Adrenal gland (tissue), 12 donors: ENCODE measurements around the gene ZBTB7B. TPM values are rescaled to one million over a fixed set of nuclear protein-coding genes. Genes with fewer than 3 reads are reported as not detected.
A peak's percentile ranks its signal among the peaks of the same experiment; 100 is the strongest.

Source experiments
- DNase-seq, 7 donors: peaks; one replicate each; pipeline ENCODE4 v3.0.0-alpha.2; 2019 to 2020
- H3K27ac ChIP-seq, 5 donors: fragments of 200-600 bp; sonication (generic) in 4 of 5; 1 replicate in 3 of 5; 2 replicates in 2 of 5; pipeline versions ENCODE4 v1.5.1 to v1.8.0; 2016 to 2020; ENCODE audit warnings: mild to moderate bottlenecking in 1 of 5
- H3K27me3 ChIP-seq: fragments of 200-600 bp; 2 replicates; pipeline ENCODE4 v1.8.0; 2021
- H3K36me3 ChIP-seq, 2 donors: fragments of 200-600 bp; replicated peaks in 1 of 2; 1 replicate in 1 of 2; 2 replicates in 1 of 2; pipeline versions ENCODE4 v1.5.1 to v1.8.0; 2018 to 2022
- H3K4me1 ChIP-seq, 2 donors: fragments of 200-600 bp; replicated peaks in 1 of 2; 1 replicate in 1 of 2; 2 replicates in 1 of 2; pipeline versions ENCODE4 v1.5.1 to v1.8.0; 2018 to 2021
- H3K4me3 ChIP-seq, 4 donors: fragments of 200-600 bp; sonication (generic) in 3 of 4; one replicate each; pipeline ENCODE4 v1.5.1; 2016 to 2018
- H3K9me3 ChIP-seq, 3 donors: fragments of 200-600 bp; sonication (generic) in 1 of 3; replicated peaks in 1 of 3; 1 replicate in 2 of 3; 2 replicates in 1 of 3; pipeline versions ENCODE4 v1.5.1 to v1.8.0; 2016 to 2021
- CTCF ChIP-seq, 6 experiments: fragments of 450-650 bp in 4 of 6; fragments of 200-600 bp in 2 of 6; sonication (generic) in 1 of 6; IDR thresholded peaks; 1 replicate in 5 of 6; 2 replicates in 1 of 6; pipeline versions ENCODE4 v1.5.1 to v1.8.0; 2016 to 2021; ENCODE audit warnings: antibody characterized with exemption in 6 of 6, mild to moderate bottlenecking in 2 of 6, moderate library complexity in 1 of 6
- POLR2A ChIP-seq, 2 donors: fragments of 450-650 bp; IDR thresholded peaks; one replicate each; pipeline ENCODE4 v1.6.1; 2017; ENCODE audit warnings: antibody characterized with exemption in 2 of 2, mild to moderate bottlenecking in 2 of 2, moderate library complexity in 1 of 2
- WGBS, 4 donors: extraction: QIAGEN DNeasy Blood & Tissue Kit in 2 of 4; methylation state at CpG; one replicate each; pipeline versions ENCODE4 v1.1.5 to v1.1.7; 2013 to 2017; 5-methylcytosine and 5-hydroxymethylcytosine counted together
- intact Hi-C, 2 donors: fragments of 100-400 bp; cut with DNase I; formaldehyde crosslinking; loops; one replicate each; pipeline versions ENCODE4 v1.14.1 to v1.15.0; 2022 to 2023
- polyA plus RNA-seq, 3 donors: library from polyadenylated mRNA; stranded (reverse); fragments of 200-250 nt in 2 of 3; fragments of 350-450 nt in 1 of 3; fragmentation: Illumina TruSeq in 1 of 3; extraction: RNeasy Lipid Tissue Mini Kit (QIAGEN cat#74804) in 1 of 3; gene quantifications; one replicate each; pipeline ENCODE4 v1.2.3, GENCODE V29; 2013 to 2014
- total RNA-seq, 9 donors: library from RNA; depleted of rRNA in 4 of 9; stranded (reverse); fragments of >200 nt in 4 of 9; fragments of 120-200 nt in 1 of 9; fragmentation: NEBNext Ultra II Directional in 1 of 9; extraction: Animal tissue kit (Norgen Biotek cat#: 25700) in 1 of 9; gene quantifications; one replicate each; pipeline versions ENCODE4 v1.1.0 to v1.2.4, GENCODE V29; 2013 to 2023
- donor health status: healthy with polysubstance abuse.
- donor health status: Bipolar disorder and iron deficiency.
- donor health status: DM: yes; HTN: yes; CAD: no.
- donor health status: DM: no; HTN: no; CAD: no.
- donor health status: DM: no; HTN: no; CAD: no.
- donor health status: DM: yes; HTN: yes; CAD: no.

ZBTB7B gene
- total and polyA plus RNA-seq, 12 donors: 22.4 to 126 (median 75.9) TPM

- DNase-seq: no peak
- peaks cover 15 to 35% of the 10 kb centered on the region in 2 donors for H3K4me1 ChIP-seq
- WGBS, 4 donors: 74 to 85% (median 79%) methylated on average over 7 to 8 of the region's 8 CpGs
- TF ChIP-seq POLR2A (IDR thresholded peaks at IDR 0.05): no peak
- TF ChIP-seq CTCF (IDR thresholded peaks at IDR 0.05): no peak
- H3K9me3 ChIP-seq: no peaks in the 10 kb centered on the region
- H3K27me3 ChIP-seq: no peaks in the 10 kb centered on the region
- no peak overlapping the region for H3K27ac ChIP-seq
- H3K36me3 ChIP-seq: no peaks in the 10 kb centered on the region
- intact Hi-C loops: loop anchor here in 1 of 2 donors (5.0 kb wide), 1 partner anchor 34 kb away; no protein-coding TSS in a partner anchor
- H3K4me3 ChIP-seq: no peak overlapping the region
Measured at GRCh38 chr1:155048449-155049334, 46.1 kb downstream of the ZBTB7B start.

- Histone ChIP-seq H3K27ac (peak overlapping the region; percentile 79 to 99 (median 88)), H3K4me3 (peak overlapping the region in 1 of 4 donors; percentile 82), H3K9me3 (no peaks in the 10 kb centered on the region), H3K36me3 (peaks cover 0 to 8% of the 10 kb centered on the region in 2 donors), H3K4me1 (peaks cover 12 to 31% of the 10 kb centered on the region in 2 donors), H3K27me3 (no peaks in the 10 kb centered on the region)
- intact Hi-C loops: loop anchor here in 1 of 2 donors (5.0 kb wide), 1 partner anchor 32 kb away; no protein-coding TSS in a partner anchor
- WGBS, 4 donors: 19 to 25% (median 20%) methylated on average over 9 to 10 of the region's 10 CpGs
- TF ChIP-seq POLR2A (IDR thresholded peaks at IDR 0.05): no peak
- no peak for DNase-seq
Measured at GRCh38 chr1:155049651-155050559, 47.3 kb downstream of the ZBTB7B start.

- intact Hi-C loops: no loop called here
- 0 to 2% (median 1%) methylated on average over 7 to 99 of the region's 99 CpGs for WGBS, 4 donors
Measured at GRCh38 chr1:155050560-155051341, 48.1 kb downstream of the ZBTB7B start, which contains the start of gene ADAM15. ADAM15 (plus strand) TSS chr1:155051316; CDS start chr1:155051387, 71 bp downstream.

More at GRCh38 chr1:155050560-155051341, 48.1 kb downstream of the ZBTB7B start, which contains the start of gene ADAM15:
- Histone ChIP-seq H3K9me3 (no peaks in the 10 kb centered on the region), H3K27me3 (no peaks in the 10 kb centered on the region), H3K4me1 (peaks cover 12 to 26% of the 10 kb centered on the region in 2 donors), H3K4me3 (peak within 1 kb of the TSS; percentile 11 to 82 (median 52)), H3K27ac (peak within 1 kb of the TSS; percentile 79 to 99 (median 88)), H3K36me3 (peaks cover 0 to 17% of the 10 kb centered on the region in 2 donors)
- peak; percentile 77 to 92 (median 88) for DNase-seq
- peak; percentile 83 to 94 (median 87) for TF ChIP-seq CTCF (IDR thresholded peaks at IDR 0.05)
- peak in 1 of 2 donors; percentile 68 for TF ChIP-seq POLR2A (IDR thresholded peaks at IDR 0.05)
